Gastroesophageal sphincter (tissue), 4 donors: ENCODE measurements around the gene CSF3. TPM values are rescaled to one million over a fixed set of nuclear protein-coding genes. Genes with fewer than 3 reads are reported as not detected.
A peak's percentile ranks its signal among the peaks of the same experiment; 100 is the strongest.

ENCODE experiments used
- ATAC-seq: fragments of 150-250 bp; one replicate; pipeline ENCODE4 v1.9.1; 2016; ENCODE audit warnings: mild to moderate bottlenecking, moderate library complexity
- H3K27ac ChIP-seq, 4 donors: fragments of 200-600 bp; sonication (generic) in 3 of 4; 1 replicate in 3 of 4; 2 replicates in 1 of 4; pipeline ENCODE4 v1.5.1; 2016 to 2019
- H3K27me3 ChIP-seq: fragments of 200-600 bp; sonication (generic); one replicate; pipeline ENCODE4 v1.5.1; 2019
- H3K36me3 ChIP-seq, 2 donors: fragments of 200-600 bp; sonication (generic); one replicate each; pipeline ENCODE4 v1.5.1; 2019; ENCODE audit warnings: control low read depth in 1 of 2
- H3K4me1 ChIP-seq, 3 donors: fragments of 200-600 bp; sonication (generic); 1 replicate in 2 of 3; 2 replicates in 1 of 3; pipeline ENCODE4 v1.5.1; 2016 to 2019; ENCODE audit warnings: control low read depth in 2 of 3
- H3K4me3 ChIP-seq, 2 donors: fragments of 200-600 bp; sonication (generic); one replicate each; pipeline ENCODE4 v1.5.1; 2019; ENCODE audit warnings: mild to moderate bottlenecking in 1 of 2, moderate library complexity in 1 of 2
- H3K9me3 ChIP-seq, 3 donors: fragments of 200-600 bp; sonication (generic); one replicate each; pipeline ENCODE4 v1.5.1; 2017 to 2019; ENCODE audit warnings: control low read depth in 2 of 3
- EP300 ChIP-seq: sonication (generic); formaldehyde crosslinking; IDR thresholded peaks from one replicate; pipeline ENCODE4 v1.6.1; 2017; ENCODE audit warnings: antibody characterized with exemption, mild to moderate bottlenecking
- POLR2A ChIP-seq, 2 donors: fragments of 450-650 bp; IDR thresholded peaks; one replicate each; pipeline ENCODE4 v1.6.1; 2017; ENCODE audit warnings: antibody characterized with exemption in 2 of 2, mild to moderate bottlenecking in 2 of 2, moderate library complexity in 1 of 2
- POLR2AphosphoS5 ChIP-seq: sonication (generic); formaldehyde crosslinking; IDR thresholded peaks from one replicate; pipeline ENCODE4 v1.6.1; 2017; ENCODE audit warnings: antibody characterized with exemption
- WGBS, 2 donors: methylation state at CpG; one replicate each; pipeline ENCODE4 v1.1.5; 2018; ENCODE audit warnings: low coverage in 1 of 2; 5-methylcytosine and 5-hydroxymethylcytosine counted together
- total RNA-seq, 4 donors: library from RNA; depleted of rRNA; stranded (reverse); fragments of >200 nt; gene quantifications; one replicate each; pipeline ENCODE4 v1.1.0, GENCODE V29; 2016
- TF ChIP-seq, protein P1 (sequence below), 4 experiments: fragments of 200-600 bp in 2 of 4; fragments of 450-650 bp in 2 of 4; sonication (generic) in 1 of 4; IDR thresholded peaks; one replicate each; pipeline ENCODE4 v1.5.1; 2017 to 2019; ENCODE audit warnings: antibody characterized with exemption in 4 of 4, mild to moderate bottlenecking in 2 of 4, moderate library complexity in 2 of 4

The CSF3 gene
- total RNA-seq, 4 donors from 2014 or later: 9.3 TPM; not detected in 3

DNA sequence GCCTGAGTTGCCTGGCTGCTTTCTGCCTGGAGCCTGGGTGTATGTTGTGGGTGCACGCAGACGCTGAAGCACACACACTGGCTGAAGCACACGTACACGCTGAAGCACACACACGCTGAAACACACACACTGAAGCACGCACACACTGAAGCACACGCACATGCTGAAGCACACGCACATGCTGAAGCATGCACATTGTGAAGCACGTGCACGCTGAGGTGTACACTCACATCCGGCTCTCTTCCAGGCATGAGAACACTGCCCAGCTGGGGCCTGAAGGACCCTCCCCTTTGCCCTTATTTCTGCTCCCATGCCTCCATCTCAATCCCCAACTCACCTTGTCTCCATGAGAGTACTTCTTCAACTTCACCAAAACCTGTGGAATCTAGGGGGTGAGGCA is 16.5 kb downstream of the CSF3 start:
- Histone ChIP-seq H3K27ac (peak overlapping the region; percentile 41 to 86 (median 76)), H3K4me3 (no peak overlapping the region), H3K9me3 (no peaks in the 10 kb centered on the region), H3K4me1 (peaks cover 0 to 51% (median 12%) of the 10 kb centered on the region in 3 donors), H3K36me3 (peaks cover 0 to 95% of the 10 kb centered on the region in 2 donors), H3K27me3 (no peaks in the 10 kb centered on the region)
- ATAC-seq: no peak
- TF ChIP-seq EP300: no peak
- TF ChIP-seq, protein P1, sequence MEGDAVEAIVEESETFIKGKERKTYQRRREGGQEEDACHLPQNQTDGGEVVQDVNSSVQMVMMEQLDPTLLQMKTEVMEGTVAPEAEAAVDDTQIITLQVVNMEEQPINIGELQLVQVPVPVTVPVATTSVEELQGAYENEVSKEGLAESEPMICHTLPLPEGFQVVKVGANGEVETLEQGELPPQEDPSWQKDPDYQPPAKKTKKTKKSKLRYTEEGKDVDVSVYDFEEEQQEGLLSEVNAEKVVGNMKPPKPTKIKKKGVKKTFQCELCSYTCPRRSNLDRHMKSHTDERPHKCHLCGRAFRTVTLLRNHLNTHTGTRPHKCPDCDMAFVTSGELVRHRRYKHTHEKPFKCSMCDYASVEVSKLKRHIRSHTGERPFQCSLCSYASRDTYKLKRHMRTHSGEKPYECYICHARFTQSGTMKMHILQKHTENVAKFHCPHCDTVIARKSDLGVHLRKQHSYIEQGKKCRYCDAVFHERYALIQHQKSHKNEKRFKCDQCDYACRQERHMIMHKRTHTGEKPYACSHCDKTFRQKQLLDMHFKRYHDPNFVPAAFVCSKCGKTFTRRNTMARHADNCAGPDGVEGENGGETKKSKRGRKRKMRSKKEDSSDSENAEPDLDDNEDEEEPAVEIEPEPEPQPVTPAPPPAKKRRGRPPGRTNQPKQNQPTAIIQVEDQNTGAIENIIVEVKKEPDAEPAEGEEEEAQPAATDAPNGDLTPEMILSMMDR (IDR thresholded peaks at IDR 0.05): no peak
- no peak for TF ChIP-seq POLR2A (IDR thresholded peaks at IDR 0.05)
- TF ChIP-seq POLR2AphosphoS5: no peak
- 88 to 100% methylated on average over 1 to 3 of the region's 11 CpGs for WGBS, 2 donors

- WGBS, 2 donors: 20 to 60% methylated on average over 1 to 2 of the region's 23 CpGs
- peak overlapping the region; percentile 41 to 86 (median 76) for H3K27ac ChIP-seq
- H3K4me3 ChIP-seq: no peak overlapping the region
- H3K36me3 ChIP-seq: peaks cover 0 to 89% of the 10 kb centered on the region in 2 donors
- H3K4me1 ChIP-seq: peaks cover 0 to 47% (median 10%) of the 10 kb centered on the region in 3 donors
- H3K27me3 ChIP-seq: no peaks in the 10 kb centered on the region
- peak; percentile 80 for ATAC-seq
- TF ChIP-seq, protein P1 (IDR thresholded peaks at IDR 0.05): no peak
- TF ChIP-seq POLR2AphosphoS5: peak; percentile 78
- no peak for TF ChIP-seq POLR2A (IDR thresholded peaks at IDR 0.05)
- TF ChIP-seq EP300: no peak
- no peaks in the 10 kb centered on the region for H3K9me3 ChIP-seq
Measured at GRCh38 chr17:40032322-40033320, 17.4 kb downstream of the CSF3 start.

DNA sequence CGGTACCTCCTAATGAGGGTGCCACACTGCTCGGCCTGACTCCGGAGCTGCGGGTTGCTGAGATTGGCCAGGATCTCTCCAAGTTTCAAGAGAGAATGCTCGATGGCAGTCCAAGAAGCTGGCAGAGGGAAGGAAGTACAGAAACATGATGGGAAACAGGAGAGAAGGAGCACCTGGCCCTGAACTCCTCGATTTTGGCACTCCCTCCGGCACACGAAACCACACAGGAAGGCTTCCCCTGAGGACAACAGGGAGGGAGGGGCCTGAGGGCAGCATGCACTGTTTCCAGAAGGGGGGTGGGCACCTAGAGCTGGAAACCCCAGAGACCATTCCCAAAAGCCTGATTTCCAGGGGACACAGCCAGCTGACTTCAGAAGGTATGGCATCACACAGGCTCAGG is 18.1 kb downstream of the CSF3 start:
- 64 to 78% methylated on average over 2 to 4 of the region's 8 CpGs for WGBS, 2 donors
- peak overlapping the region in 3 of 4 donors; percentile 67 to 86 (median 81) for H3K27ac ChIP-seq

DNA sequence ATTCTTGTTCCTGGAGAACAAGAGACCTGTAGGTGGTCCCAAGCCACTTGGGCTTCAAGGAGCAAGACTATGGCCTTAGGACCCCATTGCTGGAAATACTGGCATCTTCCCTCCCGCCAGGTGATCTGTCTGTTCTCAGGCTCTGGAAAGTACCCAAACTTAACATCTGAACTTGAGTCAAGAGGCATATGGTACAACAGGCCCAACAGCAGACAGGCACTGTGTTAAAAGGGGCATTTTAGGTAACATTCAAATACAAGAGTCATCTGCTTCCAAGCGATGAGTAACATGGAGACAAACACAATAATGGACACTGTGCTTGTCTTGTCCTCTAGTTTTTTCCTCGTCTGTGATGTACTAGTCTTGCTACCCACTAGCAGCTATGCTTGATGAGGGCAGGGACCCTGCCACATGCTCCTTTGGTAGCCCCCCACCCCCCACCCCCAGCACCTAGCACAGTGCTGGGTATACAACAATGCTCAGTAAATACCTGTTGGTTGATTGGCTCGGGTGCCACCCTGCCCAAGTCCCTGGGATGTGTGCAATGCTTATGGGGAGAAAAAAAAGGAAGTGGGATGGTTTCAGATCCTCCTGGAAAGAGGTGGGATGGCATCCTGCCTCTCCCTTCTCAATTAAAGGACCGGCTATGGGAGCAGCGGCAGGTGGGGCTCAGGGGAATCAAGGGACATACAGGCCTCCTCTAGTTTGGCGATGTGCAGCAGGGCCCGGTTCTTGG is 19.4 kb downstream of the CSF3 start:
- Histone ChIP-seq H3K27ac (peak overlapping the region in 2 of 4 donors; percentile 13 to 26), H3K9me3 (no peaks in the 10 kb centered on the region), H3K27me3 (no peaks in the 10 kb centered on the region), H3K4me3 (no peak overlapping the region), H3K4me1 (peaks cover 2 to 67% (median 13%) of the 10 kb centered on the region in 3 donors), H3K36me3 (peaks cover 0 to 69% of the 10 kb centered on the region in 2 donors)
- WGBS, 2 donors: 56 to 67% methylated on average over 4 to 7 of the region's 8 CpGs
- no peak for TF ChIP-seq POLR2AphosphoS5
- TF ChIP-seq, protein P1 (IDR thresholded peaks at IDR 0.05): no peak
- TF ChIP-seq POLR2A (IDR thresholded peaks at IDR 0.05): no peak
- no peak for TF ChIP-seq EP300
- no peak for ATAC-seq

More for the DNA sequence above, 18.1 kb downstream of the CSF3 start:
- H3K9me3 ChIP-seq: no peaks in the 10 kb centered on the region
- TF ChIP-seq, protein P1 (IDR thresholded peaks at IDR 0.05): no peak
- TF ChIP-seq POLR2A (IDR thresholded peaks at IDR 0.05) (no peak), EP300 (no peak), POLR2AphosphoS5 (no peak)
- ATAC-seq: no peak
- H3K4me3 ChIP-seq: no peak overlapping the region
- peaks cover 1 to 55% (median 10%) of the 10 kb centered on the region in 3 donors for H3K4me1 ChIP-seq
- peaks cover 0 to 82% of the 10 kb centered on the region in 2 donors for H3K36me3 ChIP-seq
- H3K27me3 ChIP-seq: no peaks in the 10 kb centered on the region
